ENCODE results near the gene MAS1L.

The MAS1L gene

GRCh38 chr6:29487660-29488059 is at the start of gene MAS1L:
Gene MAS1L (minus strand): TSS chr6:29487956. CDS start chr6:29487902, 54 bp downstream.
- no peak for DNase-seq

- no peak for DNase-seq
Measured at GRCh38 chr6:29532320-29532951, 44.7 kb upstream of the MAS1L start.

- DNase-seq, result no peak
Measured at GRCh38 chr6:29531668-29532067, 43.9 kb upstream of the MAS1L start.

- DNase-seq, result no peak
Measured at GRCh38 chr6:29530671-29531310, 43.0 kb upstream of the MAS1L start.

- no peak for DNase-seq
Measured at GRCh38 chr6:29529956-29530355, 42.2 kb upstream of the MAS1L start.

GRCh38 chr6:29528988-29529560 is 41.3 kb upstream of the MAS1L start:
- DNase-seq, result no peak

GRCh38 chr6:29528300-29528931 is 40.7 kb upstream of the MAS1L start:
- DNase-seq, result no peak

- DNase-seq, result no peak
Measured at GRCh38 chr6:29527564-29527963, 39.8 kb upstream of the MAS1L start.

GRCh38 chr6:29527126-29527525 is 39.4 kb upstream of the MAS1L start:
- no peak for DNase-seq

- no peak for DNase-seq
Measured at GRCh38 chr6:29525311-29525639, 37.5 kb upstream of the MAS1L start.

- DNase-seq, result no peak
Measured at GRCh38 chr6:29524444-29525310, 36.9 kb upstream of the MAS1L start.

GRCh38 chr6:29524044-29524443 is 36.3 kb upstream of the MAS1L start:
- no peak for DNase-seq

GRCh38 chr6:29522227-29522626 is 34.5 kb upstream of the MAS1L start:
- DNase-seq, result no peak

- DNase-seq, result no peak
Measured at GRCh38 chr6:29521006-29521680, 33.4 kb upstream of the MAS1L start.

GRCh38 chr6:29520232-29520631 is 32.5 kb upstream of the MAS1L start:
- no peak for DNase-seq

- no peak for DNase-seq
Measured at GRCh38 chr6:29519291-29520010, 31.7 kb upstream of the MAS1L start.

- no peak for DNase-seq
Measured at GRCh38 chr6:29517728-29518440, 30.1 kb upstream of the MAS1L start.

- no peak for DNase-seq
Measured at GRCh38 chr6:29517245-29517644, 29.5 kb upstream of the MAS1L start.

- no peak for DNase-seq
Measured at GRCh38 chr6:29516108-29516507, 28.4 kb upstream of the MAS1L start.

- no peak for DNase-seq
Measured at GRCh38 chr6:29510746-29511300, 23.1 kb upstream of the MAS1L start.

- no peak for DNase-seq
Measured at GRCh38 chr6:29510202-29510601, 22.4 kb upstream of the MAS1L start.
